Mesendoderm (in vitro differentiated cells): Measurements from ENCODE around the gene SLC39A1.

Experiments
- DNase-seq: peaks from one replicate; pipeline ENCODE4 v3.0.0; 2013
- H2AK5ac ChIP-seq: 2 replicates; pipeline ENCODE4 v1.6.1; 2013; ENCODE audit warnings: low read length, inconsistent platforms
- H2BK120ac ChIP-seq: 2 replicates; pipeline ENCODE4 v1.6.1; 2013; ENCODE audit warnings: low read depth, mild to moderate bottlenecking, low read length, moderate library complexity, mixed read lengths
- H2BK15ac ChIP-seq: replicated peaks from 2 replicates; pipeline ENCODE4 v1.6.1; 2013; ENCODE audit warnings: low read depth, mild to moderate bottlenecking, moderate library complexity
- H2BK5ac ChIP-seq: 2 replicates; pipeline ENCODE4 v1.6.1; 2013; ENCODE audit warnings: low read length, inconsistent platforms
- H3K18ac ChIP-seq: 2 replicates; pipeline ENCODE4 v1.6.1; 2013; ENCODE audit warnings: mild to moderate bottlenecking, low read length, mixed read lengths
- H3K23ac ChIP-seq: one replicate; pipeline ENCODE4 v1.6.1; 2013; ENCODE audit warnings: low read length
- H3K27ac ChIP-seq: 2 replicates; pipeline ENCODE4 v1.5.1; 2013; ENCODE audit warnings: low read depth, mild to moderate bottlenecking, inconsistent platforms, low read length, moderate library complexity
- H3K27me3 ChIP-seq: 2 replicates; pipeline ENCODE4 v1.6.1; 2013; ENCODE audit warnings: low read length, control low read depth, mild to moderate bottlenecking, inconsistent platforms; ENCODE audit not compliant: insufficient read depth, poor library complexity
- H3K36me3 ChIP-seq: 2 replicates; pipeline ENCODE4 v1.6.1; 2013; ENCODE audit warnings: low read length, inconsistent platforms; ENCODE audit not compliant: control insufficient read depth, insufficient read depth
- H3K4ac ChIP-seq: one replicate; pipeline ENCODE4 v1.6.1; 2013; ENCODE audit warnings: low read depth, mild to moderate bottlenecking, low read length, moderate library complexity
- H3K4me1 ChIP-seq: 2 replicates; pipeline ENCODE4 v1.6.1; 2013; ENCODE audit warnings: low read depth, low read length, inconsistent platforms; ENCODE audit not compliant: control insufficient read depth
- H3K4me2 ChIP-seq: 2 replicates; pipeline ENCODE4 v1.6.1; 2013; ENCODE audit warnings: low read length
- H3K4me3 ChIP-seq: 2 replicates; pipeline ENCODE4 v1.5.1; 2013; ENCODE audit warnings: mild to moderate bottlenecking, low read length
- H3K56ac ChIP-seq: one replicate; pipeline ENCODE4 v1.6.1; 2013; ENCODE audit warnings: low read length
- H3K79me1 ChIP-seq: 2 replicates; pipeline ENCODE4 v1.6.1; 2013; ENCODE audit warnings: low read length, inconsistent platforms
- H3K79me2 ChIP-seq: 2 replicates; pipeline ENCODE4 v1.6.1; 2013; ENCODE audit warnings: mild to moderate bottlenecking, low read length; ENCODE audit not compliant: control insufficient read depth, insufficient read depth
- H3K9ac ChIP-seq: 2 replicates; pipeline ENCODE4 v1.6.1; 2013; ENCODE audit warnings: low read length, inconsistent platforms
- H4K5ac ChIP-seq: one replicate; pipeline ENCODE4 v1.6.1; 2013; ENCODE audit warnings: low read length
- H4K8ac ChIP-seq: one replicate; pipeline ENCODE4 v1.6.1; 2013; ENCODE audit warnings: low read depth, mild to moderate bottlenecking, control low read depth, low read length, moderate library complexity
- WGBS: extraction: QIAGEN DNeasy Blood & Tissue Kit; methylation state at CpG from one replicate; pipeline ENCODE4 v1.1.7; 2013; ENCODE audit warnings: low lambda C conversion rate, missing lambda C conversion rate; ENCODE audit not compliant: insufficient coverage; ENCODE audit errors: extremely low coverage; 5-methylcytosine and 5-hydroxymethylcytosine counted together

The SLC39A1 gene

GRCh38 chr1:153941826-153942725 lies 21.3 kb downstream of the SLC39A1 start:
- Histone ChIP-seq H3K27ac (no peak overlapping the region), H3K36me3 (peaks cover 10% of the 10 kb centered on the region)

DNA sequence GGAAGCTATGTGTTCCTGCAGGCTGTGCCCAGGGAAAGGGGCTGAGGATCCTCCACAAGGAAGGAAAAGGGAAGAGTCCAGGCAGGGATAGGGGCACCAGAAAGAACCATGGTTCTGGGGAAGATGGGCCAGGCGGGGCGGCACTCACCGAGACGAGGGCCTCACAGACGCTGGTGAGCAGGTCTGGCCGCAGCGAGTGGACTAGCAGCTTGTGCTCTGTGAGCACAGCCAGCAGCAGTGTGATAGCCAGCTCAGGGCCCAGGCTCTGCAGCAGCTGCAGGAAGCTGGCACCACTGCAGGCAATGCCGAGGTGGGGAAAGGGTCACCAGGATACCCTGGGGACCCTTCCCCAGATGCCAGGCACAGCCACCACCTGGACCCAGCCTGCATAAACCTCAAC lies 22.6 kb downstream of the SLC39A1 start:
- Histone ChIP-seq H2AK5ac (no peak overlapping the region), H3K23ac (no peak overlapping the region), H3K27me3 (no peaks in the 10 kb centered on the region), H3K27ac (no peak overlapping the region), H4K5ac (no peak overlapping the region), H3K36me3 (peaks cover 15% of the 10 kb centered on the region), H3K4me2 (no peak overlapping the region), H4K8ac (no peak overlapping the region), H2BK120ac (no peak overlapping the region), H3K56ac (no peak overlapping the region), H2BK15ac (no peak overlapping the region), H3K79me2 (peaks cover 8% of the 10 kb centered on the region), H3K9ac (no peak overlapping the region), H2BK5ac (no peak overlapping the region), H3K4ac (no peak overlapping the region), H3K79me1 (peaks cover 14% of the 10 kb centered on the region), H3K4me3 (no peak overlapping the region), H3K18ac (no peak overlapping the region), H3K4me1 (no peaks in the 10 kb centered on the region)
- DNase-seq: no peak
- no CpG with 5 or more reads among the region's 8 CpGs for WGBS

More at GRCh38 chr1:153941826-153942725, 21.3 kb downstream of the SLC39A1 start:
- Histone ChIP-seq H2BK15ac (no peak overlapping the region), H3K27me3 (no peaks in the 10 kb centered on the region), H4K5ac (no peak overlapping the region), H3K9ac (no peak overlapping the region), H3K4ac (no peak overlapping the region), H2AK5ac (no peak overlapping the region), H3K23ac (no peak overlapping the region), H3K4me1 (no peaks in the 10 kb centered on the region), H3K4me2 (no peak overlapping the region), H3K56ac (no peak overlapping the region), H2BK120ac (no peak overlapping the region), H3K79me1 (peaks cover 14% of the 10 kb centered on the region), H3K4me3 (no peak overlapping the region), H2BK5ac (no peak overlapping the region), H4K8ac (no peak overlapping the region), H3K79me2 (peaks cover 8% of the 10 kb centered on the region), H3K18ac (no peak overlapping the region)
- WGBS: no CpG with 5 or more reads among the region's 34 CpGs
- DNase-seq: no peak

- no peak overlapping the region for H2BK120ac ChIP-seq
- H2AK5ac ChIP-seq: no peak overlapping the region
- H3K4me3 ChIP-seq: no peak overlapping the region
- H3K79me1 ChIP-seq: peaks cover 4% of the 10 kb centered on the region
- no peak overlapping the region for H4K5ac ChIP-seq
- DNase-seq: no peak
- no peak overlapping the region for H3K9ac ChIP-seq
- peaks cover 18% of the 10 kb centered on the region for H3K36me3 ChIP-seq
- no peak overlapping the region for H3K27ac ChIP-seq
- no peak overlapping the region for H3K23ac ChIP-seq
- no CpG with 5 or more reads among the region's 12 CpGs for WGBS
- no peak overlapping the region for H4K8ac ChIP-seq
- no peaks in the 10 kb centered on the region for H3K79me2 ChIP-seq
- no peak overlapping the region for H2BK15ac ChIP-seq
- H3K56ac ChIP-seq: no peak overlapping the region
- no peaks in the 10 kb centered on the region for H3K4me1 ChIP-seq
- no peaks in the 10 kb centered on the region for H3K27me3 ChIP-seq
- no peak overlapping the region for H3K18ac ChIP-seq
- no peak overlapping the region for H3K4ac ChIP-seq
- no peak overlapping the region for H2BK5ac ChIP-seq
- H3K4me2 ChIP-seq: no peak overlapping the region
Measured at GRCh38 chr1:153939476-153939875, 23.9 kb downstream of the SLC39A1 start.

- Histone ChIP-seq H2AK5ac (no peak overlapping the region), H3K18ac (no peak overlapping the region), H4K5ac (no peak overlapping the region), H3K4ac (no peak overlapping the region), H2BK15ac (no peak overlapping the region), H4K8ac (no peak overlapping the region), H3K79me2 (no peaks in the 10 kb centered on the region), H3K23ac (no peak overlapping the region), H3K9ac (no peak overlapping the region), H3K27me3 (no peaks in the 10 kb centered on the region), H3K79me1 (peaks cover under 1% of the 10 kb centered on the region), H3K56ac (no peak overlapping the region), H3K36me3 (peaks cover 18% of the 10 kb centered on the region), H3K4me1 (no peaks in the 10 kb centered on the region), H3K27ac (no peak overlapping the region), H2BK5ac (no peak overlapping the region), H2BK120ac (no peak overlapping the region), H3K4me3 (no peak overlapping the region), H3K4me2 (no peak overlapping the region)
- no peak for DNase-seq
- WGBS: no CpG with 5 or more reads among the region's 3 CpGs
Measured at GRCh38 chr1:153938996-153939395, 24.3 kb downstream of the SLC39A1 start.

- Histone ChIP-seq H4K5ac (no peak overlapping the region), H4K8ac (no peak overlapping the region), H2BK5ac (no peak overlapping the region), H3K79me2 (no peaks in the 10 kb centered on the region), H2BK120ac (no peak overlapping the region), H3K79me1 (no peaks in the 10 kb centered on the region), H3K56ac (no peak overlapping the region), H3K4me2 (no peak overlapping the region), H2BK15ac (no peak overlapping the region), H3K23ac (no peak overlapping the region), H3K36me3 (peaks cover 18% of the 10 kb centered on the region), H3K4me3 (no peak overlapping the region), H3K18ac (no peak overlapping the region), H3K9ac (no peak overlapping the region), H3K4ac (no peak overlapping the region), H3K27me3 (no peaks in the 10 kb centered on the region), H2AK5ac (no peak overlapping the region), H3K4me1 (no peaks in the 10 kb centered on the region), H3K27ac (no peak overlapping the region)
- WGBS: no CpG with 5 or more reads among the region's 10 CpGs
- DNase-seq: no peak
Measured at GRCh38 chr1:153937331-153937730, 26.0 kb downstream of the SLC39A1 start.
